Smooth muscle cell of the brain vasculature (primary cell): ENCODE measurements around the gene ABCA10.

Experiments
- DNase-seq: peaks from one replicate; pipeline ENCODE4 v3.0.0-alpha.2; 2012; ENCODE audit warnings: low read depth, low spot score

Gene ABCA10

DNA sequence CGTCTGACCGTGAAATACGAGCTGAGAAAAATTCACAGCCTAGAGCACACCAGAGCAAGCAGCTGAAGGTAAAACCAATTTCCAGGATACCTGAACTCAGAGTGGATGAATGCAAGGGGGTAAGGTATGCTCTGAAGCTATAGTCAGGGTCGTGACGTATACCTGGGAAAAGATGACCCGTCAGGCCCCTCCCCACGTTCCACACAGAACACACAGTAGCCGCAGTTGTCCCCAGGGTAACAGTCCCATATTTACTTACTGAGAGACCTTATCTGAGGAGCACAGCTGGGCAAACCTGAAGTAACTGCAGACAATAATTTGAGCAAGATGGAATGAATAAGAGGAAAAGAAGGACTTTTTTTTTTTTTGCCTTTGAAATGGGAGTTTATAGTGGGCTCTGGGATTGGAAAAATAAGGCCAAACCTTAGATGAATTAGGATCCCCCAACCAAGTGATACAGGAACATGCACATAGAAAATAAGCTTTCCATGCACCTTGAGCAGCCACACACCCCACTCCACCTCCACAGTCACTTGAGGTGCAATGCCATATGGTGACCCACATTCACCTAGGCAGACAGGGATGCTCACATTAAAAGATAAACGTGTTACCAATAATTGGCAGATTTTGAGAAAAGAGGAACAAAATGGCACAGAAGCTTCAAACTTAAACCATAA, 124.9 kb downstream of the ABCA10 start:
- DNase-seq = no peak

DNA sequence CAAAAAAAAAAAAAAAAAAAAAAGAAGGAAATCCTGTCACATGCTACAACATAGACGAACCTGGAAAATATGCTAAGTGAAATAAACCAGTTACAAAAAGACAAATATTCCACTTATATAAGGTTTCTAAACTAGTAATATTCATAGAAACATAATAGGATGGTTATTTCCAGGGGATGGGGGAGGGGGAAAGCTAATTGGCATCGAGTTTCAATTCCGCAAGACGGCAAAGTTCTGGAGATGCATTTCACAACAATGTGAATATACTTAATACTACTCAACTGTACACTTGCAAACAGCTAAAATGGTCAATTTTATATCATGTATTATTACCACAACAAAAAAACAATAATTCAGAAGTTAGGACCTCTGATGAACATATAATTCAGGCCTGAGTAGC, 130.0 kb downstream of the ABCA10 start:
- DNase-seq = no peak
